ENCODE results near the gene ZIC2. TPM values are rescaled to one million over a fixed set of nuclear protein-coding genes. Genes with fewer than 3 reads are reported as not detected.

Gene ZIC2
- total RNA-seq, 1 experiment from 2014 or later, result 44.4 TPM

Other genes with a start within 250 kb of the ZIC2 start
- gene ZIC5, start 10.0 kb upstream of the ZIC2 start, total RNA-seq (2021; ENCODE audit: unreplicated experiment), result 10.3 TPM
- gene PCCA, start 107.3 kb downstream of the ZIC2 start, total RNA-seq (2021; ENCODE audit: unreplicated experiment), result 23.0 TPM

All from HCT116 (cell line).